Measurements from ENCODE around the gene STIM1. TPM values are rescaled to one million over a fixed set of nuclear protein-coding genes. Genes with fewer than 3 reads are reported as not detected.

Gene STIM1
- total RNA-seq, 1 experiment from 2014 or later: 15.2 TPM

- Mint-ChIP-seq H3K4me3 (no peak overlapping the region), H3K27me3 (ENCODE audit: low read depth) (no peaks in the 10 kb centered on the region), H3K36me3 (ENCODE audit: insufficient read depth in 1 of 3, low read depth in 3 of 3) (no peaks in the 10 kb centered on the region), H3K9me3 (no peaks in the 10 kb centered on the region), H3K4me1 (peaks cover 0 to 1% of the 10 kb centered on the region in 2 experiments; a peak in 1 of 4 replicates), H3K27ac (no peak overlapping the region)
- no peak overlapping the region for H3K4me2 ChIP-seq (ENCODE audit: insufficient read depth, insufficient read length, low read length)
- H3K18ac ChIP-seq (ENCODE audit: insufficient read length, low read depth, low read length): no peak overlapping the region
- TF ChIP-seq CTCF (conservative IDR thresholded peaks at IDR 0.05): no peak
- H4K20me1 ChIP-seq (ENCODE audit: control insufficient read depth, insufficient read depth, insufficient read length): no peaks in the 10 kb centered on the region
- H2AK5ac ChIP-seq (ENCODE audit: insufficient read length, low read length): no peak overlapping the region
- no peak overlapping the region for H2BK12ac ChIP-seq (ENCODE audit: insufficient read length, low read depth, low read length)
- no peak overlapping the region for H4K8ac ChIP-seq (replicated peaks; ENCODE audit: insufficient read length, low read depth, low read length)
- no peak overlapping the region for H2BK20ac ChIP-seq (ENCODE audit: low read depth, low read length, poor library complexity, severe bottlenecking)
- H3T11ph ChIP-seq (ENCODE audit: low read length): no peak overlapping the region
- no peak overlapping the region for H4K91ac ChIP-seq (ENCODE audit: insufficient read length, low read depth, low read length)
- H3K9ac ChIP-seq (ENCODE audit: extremely low read depth, insufficient read length, low read length): no peak overlapping the region
- H3K56ac ChIP-seq (ENCODE audit: insufficient read length, low read depth, low read length): no peak overlapping the region
- no peak overlapping the region for H3K4ac ChIP-seq (ENCODE audit: low read depth, low read length)
- no peaks in the 10 kb centered on the region for H3K9me3 ChIP-seq (ENCODE audit: control insufficient read depth, low read depth, low read length)
- WGBS (ENCODE audit: extremely low coverage, insufficient read length, low lambda C conversion rate): no CpG with 5 or more reads among the region's 1 CpG
- no peak overlapping the region for H2BK120ac ChIP-seq (ENCODE audit: low read depth, low read length, poor library complexity, severe bottlenecking)
- no peak overlapping the region for H3K27ac ChIP-seq (ENCODE audit: insufficient read length, low read depth, low read length)
- no peak overlapping the region for H2BK5ac ChIP-seq (ENCODE audit: insufficient read length, low read length)
- no peak overlapping the region for H3K14ac ChIP-seq (ENCODE audit: insufficient read depth, low read length)
- no peak overlapping the region for H2BK15ac ChIP-seq (ENCODE audit: low read depth, low read length)
- no peak for DNase-seq
- no peak overlapping the region for H4K5ac ChIP-seq (ENCODE audit: insufficient read length, low read depth, low read length)
- H3K23me2 ChIP-seq (ENCODE audit: insufficient read length, low read depth, low read length, poor library complexity, severe bottlenecking): no peaks in the 10 kb centered on the region
- H3K79me1 ChIP-seq (ENCODE audit: insufficient read depth, low read depth, low read length, poor library complexity, severe bottlenecking): no peaks in the 10 kb centered on the region
- no peaks in the 10 kb centered on the region for H3K4me1 ChIP-seq (ENCODE audit: insufficient read depth, low read length)
- H3K23ac ChIP-seq (ENCODE audit: insufficient read length, low read depth, low read length): no peak overlapping the region
- H3K79me2 ChIP-seq (ENCODE audit: insufficient read depth, low read length): no peaks in the 10 kb centered on the region
- H2AFZ ChIP-seq (ENCODE audit: low read length): no peak overlapping the region
- H3K27me3 ChIP-seq (ENCODE audit: insufficient read depth, low read length): no peaks in the 10 kb centered on the region; the same call in 1 of the 2 replicates
Measured at GRCh38 chr11:4059424-4059823, 204.0 kb downstream of the STIM1 start.

Data from H9 (cell line).